GM13976 (cell line): ENCODE measurements around the gene HCRTR1.

Experiments
- DNase-seq: peaks from one replicate; pipeline ENCODE4 v3.0.0; 2012; ENCODE audit warnings: low spot score
- CTCF ChIP-seq: IDR thresholded peaks from 2 replicates; pipeline ENCODE4 v1.5.1; 2012; ENCODE audit warnings: borderline replicate concordance, mild to moderate bottlenecking; ENCODE audit not compliant: insufficient read depth; ENCODE audit errors: extremely low read depth, missing control alignments, control extremely low read depth
- in situ Hi-C: fragments of 300-500 bp; cut with MboI; formaldehyde crosslinking; loops from one replicate; pipeline ENCODE4 v1.12.0; 2022; ENCODE audit warnings: low sequenced_read_pairs, mixed read lengths, inconsistent platforms; ENCODE audit not compliant: unreplicated experiment

The HCRTR1 gene

GRCh38 chr1:31576201-31576669 is 41.3 kb upstream of the HCRTR1 start, which contains the start of gene TINAGL1:
Gene TINAGL1, plus strand, starts transcription at chr1:31576515. Its CDS starts 634 bp downstream, at chr1:31577149.
- no peak for DNase-seq
- TF ChIP-seq CTCF: no peak
- in situ Hi-C loops: no loop called here

- in situ Hi-C loops: no loop called here
- DNase-seq: no peak
- TF ChIP-seq CTCF: no peak
These were observed 40.6 kb upstream of the HCRTR1 start for GRCh38 chr1:31576743-31577455.

GRCh38 chr1:31577515-31578192 is 39.8 kb upstream of the HCRTR1 start:
- in situ Hi-C loops: no loop called here
- TF ChIP-seq CTCF: no peak
- DNase-seq: no peak

- in situ Hi-C loops: no loop called here
- no peak for DNase-seq
These were observed 38.1 kb upstream of the HCRTR1 start for GRCh38 chr1:31579374-31579773.

GRCh38 chr1:31580513-31580870 is 37.0 kb upstream of the HCRTR1 start:
- TF ChIP-seq CTCF: no peak
- in situ Hi-C loops: no loop called here
- no peak for DNase-seq

More at GRCh38 chr1:31579374-31579773, 38.1 kb upstream of the HCRTR1 start:
- TF ChIP-seq CTCF: no peak

- no peak for DNase-seq
- in situ Hi-C loops: no loop called here
- no peak for TF ChIP-seq CTCF
These were observed 36.4 kb upstream of the HCRTR1 start for GRCh38 chr1:31580891-31581603.
